HCT116 (cell line): ENCODE data around the gene PHOSPHO2.

Experiments
- ATF3 ChIP-seq: IDR thresholded peaks from 2 replicates; pipeline ENCODE4 v1.6.1; 2012
- CEBPB ChIP-seq: IDR thresholded peaks from 2 replicates; pipeline ENCODE4 v1.6.1; 2012; ENCODE audit warnings: low read depth
- EGR1 ChIP-seq: IDR thresholded peaks from 2 replicates; pipeline ENCODE4 v1.6.1; 2012; ENCODE audit warnings: low read depth
- ELF1 ChIP-seq: IDR thresholded peaks from 2 replicates; pipeline ENCODE4 v1.6.1; 2012; ENCODE audit warnings: low read depth, borderline replicate concordance
- JUND ChIP-seq: IDR thresholded peaks from 2 replicates; pipeline ENCODE4 v1.6.1; 2012
- POLR2A ChIP-seq: IDR thresholded peaks from 2 replicates; pipeline ENCODE4 v1.7.0; 2011; ENCODE audit warnings: borderline replicate concordance; ENCODE audit not compliant: insufficient read depth, insufficient read length; ENCODE audit errors: extremely low read depth
- POLR2AphosphoS5 ChIP-seq: IDR thresholded peaks from 2 replicates; pipeline ENCODE4 v1.6.1; 2011; ENCODE audit warnings: mild to moderate bottlenecking, low read depth, low read length, moderate library complexity
- RAD21 ChIP-seq: IDR thresholded peaks from 2 replicates; pipeline ENCODE4 v1.6.1; 2012; ENCODE audit warnings: low read depth, mild to moderate bottlenecking
- SRF ChIP-seq: IDR thresholded peaks from 2 replicates; pipeline ENCODE4 v1.6.1; 2012; ENCODE audit warnings: low read depth
- ZFX ChIP-seq: fragments of 450-650 bp; IDR thresholded peaks from 2 replicates; pipeline ENCODE4 v1.6.1; 2017
- TF ChIP-seq, protein P1 (sequence below), 3 experiments: fragments of 200-600 bp in 1 of 3; sonication (generic) in 1 of 3; IDR thresholded peaks in 2 of 3; conservative IDR thresholded peaks in 1 of 3; 2 replicates each; pipeline ENCODE4 v1.5.1; 2012 to 2017; ENCODE audit warnings: low read depth in 2 of 3, low read length in 2 of 3, antibody characterized with exemption in 1 of 3, borderline replicate concordance in 1 of 3, control low read depth in 1 of 3, mild to moderate bottlenecking in 1 of 3, mixed read lengths in 1 of 3, mixed run types in 1 of 3, moderate library complexity in 1 of 3; ENCODE audit not compliant: insufficient read depth in 1 of 3
- TF ChIP-seq, protein P2 (sequence below): IDR thresholded peaks from 2 replicates; pipeline ENCODE4 v1.6.1; 2012; ENCODE audit warnings: low read depth

DNA sequence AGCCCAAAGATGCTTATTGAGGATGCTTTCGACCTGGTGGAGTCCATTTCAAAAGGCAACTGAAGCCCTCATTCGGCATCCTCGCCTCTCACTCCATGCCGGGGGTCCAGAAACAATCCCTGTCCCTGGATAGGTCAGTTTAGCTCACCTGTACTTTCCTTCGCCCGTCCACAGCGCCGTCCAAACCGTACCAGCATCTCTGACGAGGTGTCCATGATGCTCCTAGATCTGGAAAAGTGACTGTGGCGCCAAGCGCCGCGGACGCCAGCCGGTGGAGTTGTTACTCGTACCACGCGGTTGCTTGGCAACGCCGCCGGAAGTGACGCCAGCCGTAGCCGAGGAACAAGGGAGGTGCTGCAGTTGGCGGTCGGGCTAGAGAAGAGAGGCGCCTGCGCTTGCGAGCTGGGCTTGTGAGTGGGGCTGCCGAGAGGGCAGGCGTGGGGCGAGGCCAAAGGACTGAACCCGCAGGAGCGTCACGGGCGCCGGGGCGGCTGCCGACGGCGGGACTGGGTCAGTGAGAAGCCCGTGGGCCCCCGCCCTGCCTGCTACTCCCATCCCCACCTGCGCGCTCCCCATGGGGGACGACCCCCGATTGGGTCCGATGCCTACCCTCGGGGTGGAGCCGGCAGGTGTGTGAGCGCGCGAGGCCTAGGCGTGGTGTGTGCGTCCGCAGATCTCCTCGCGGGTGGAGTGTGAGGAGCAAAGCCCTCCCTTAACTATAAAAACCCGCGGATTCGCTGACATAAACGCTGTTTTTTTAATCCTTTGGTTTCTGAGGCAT, at the start of gene PHOSPHO2, which contains the start of gene CFAP210:
- TF ChIP-seq, protein P1, sequence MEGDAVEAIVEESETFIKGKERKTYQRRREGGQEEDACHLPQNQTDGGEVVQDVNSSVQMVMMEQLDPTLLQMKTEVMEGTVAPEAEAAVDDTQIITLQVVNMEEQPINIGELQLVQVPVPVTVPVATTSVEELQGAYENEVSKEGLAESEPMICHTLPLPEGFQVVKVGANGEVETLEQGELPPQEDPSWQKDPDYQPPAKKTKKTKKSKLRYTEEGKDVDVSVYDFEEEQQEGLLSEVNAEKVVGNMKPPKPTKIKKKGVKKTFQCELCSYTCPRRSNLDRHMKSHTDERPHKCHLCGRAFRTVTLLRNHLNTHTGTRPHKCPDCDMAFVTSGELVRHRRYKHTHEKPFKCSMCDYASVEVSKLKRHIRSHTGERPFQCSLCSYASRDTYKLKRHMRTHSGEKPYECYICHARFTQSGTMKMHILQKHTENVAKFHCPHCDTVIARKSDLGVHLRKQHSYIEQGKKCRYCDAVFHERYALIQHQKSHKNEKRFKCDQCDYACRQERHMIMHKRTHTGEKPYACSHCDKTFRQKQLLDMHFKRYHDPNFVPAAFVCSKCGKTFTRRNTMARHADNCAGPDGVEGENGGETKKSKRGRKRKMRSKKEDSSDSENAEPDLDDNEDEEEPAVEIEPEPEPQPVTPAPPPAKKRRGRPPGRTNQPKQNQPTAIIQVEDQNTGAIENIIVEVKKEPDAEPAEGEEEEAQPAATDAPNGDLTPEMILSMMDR (IDR thresholded peaks at IDR 0.05 in 2 of 3, conservative IDR thresholded peaks at IDR 0.05 in 1 of 3; ENCODE audit: borderline replicate concordance in 1 of 3, insufficient read depth in 1 of 3, low read depth in 2 of 3, low read length in 2 of 3), result no peak
- TF ChIP-seq CEBPB (no peak), JUND (no peak), SRF (no peak), POLR2A (peak; percentile 86), RAD21 (no peak), ATF3 (no peak), ELF1 (no peak), EGR1 (no peak), POLR2AphosphoS5 (peak; percentile 91), ZFX (peak; percentile 85)
- TF ChIP-seq, protein P2, sequence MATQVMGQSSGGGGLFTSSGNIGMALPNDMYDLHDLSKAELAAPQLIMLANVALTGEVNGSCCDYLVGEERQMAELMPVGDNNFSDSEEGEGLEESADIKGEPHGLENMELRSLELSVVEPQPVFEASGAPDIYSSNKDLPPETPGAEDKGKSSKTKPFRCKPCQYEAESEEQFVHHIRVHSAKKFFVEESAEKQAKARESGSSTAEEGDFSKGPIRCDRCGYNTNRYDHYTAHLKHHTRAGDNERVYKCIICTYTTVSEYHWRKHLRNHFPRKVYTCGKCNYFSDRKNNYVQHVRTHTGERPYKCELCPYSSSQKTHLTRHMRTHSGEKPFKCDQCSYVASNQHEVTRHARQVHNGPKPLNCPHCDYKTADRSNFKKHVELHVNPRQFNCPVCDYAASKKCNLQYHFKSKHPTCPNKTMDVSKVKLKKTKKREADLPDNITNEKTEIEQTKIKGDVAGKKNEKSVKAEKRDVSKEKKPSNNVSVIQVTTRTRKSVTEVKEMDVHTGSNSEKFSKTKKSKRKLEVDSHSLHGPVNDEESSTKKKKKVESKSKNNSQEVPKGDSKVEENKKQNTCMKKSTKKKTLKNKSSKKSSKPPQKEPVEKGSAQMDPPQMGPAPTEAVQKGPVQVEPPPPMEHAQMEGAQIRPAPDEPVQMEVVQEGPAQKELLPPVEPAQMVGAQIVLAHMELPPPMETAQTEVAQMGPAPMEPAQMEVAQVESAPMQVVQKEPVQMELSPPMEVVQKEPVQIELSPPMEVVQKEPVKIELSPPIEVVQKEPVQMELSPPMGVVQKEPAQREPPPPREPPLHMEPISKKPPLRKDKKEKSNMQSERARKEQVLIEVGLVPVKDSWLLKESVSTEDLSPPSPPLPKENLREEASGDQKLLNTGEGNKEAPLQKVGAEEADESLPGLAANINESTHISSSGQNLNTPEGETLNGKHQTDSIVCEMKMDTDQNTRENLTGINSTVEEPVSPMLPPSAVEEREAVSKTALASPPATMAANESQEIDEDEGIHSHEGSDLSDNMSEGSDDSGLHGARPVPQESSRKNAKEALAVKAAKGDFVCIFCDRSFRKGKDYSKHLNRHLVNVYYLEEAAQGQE, result no peak
